ENCODE results near the gene CNPY3. TPM values are rescaled to one million over a fixed set of nuclear protein-coding genes. Genes with fewer than 3 reads are reported as not detected.

Gene CNPY3
- total RNA-seq, 4 donors from 2014 or later, result 10.3 to 24.4 (median 21.0) TPM

DNA sequence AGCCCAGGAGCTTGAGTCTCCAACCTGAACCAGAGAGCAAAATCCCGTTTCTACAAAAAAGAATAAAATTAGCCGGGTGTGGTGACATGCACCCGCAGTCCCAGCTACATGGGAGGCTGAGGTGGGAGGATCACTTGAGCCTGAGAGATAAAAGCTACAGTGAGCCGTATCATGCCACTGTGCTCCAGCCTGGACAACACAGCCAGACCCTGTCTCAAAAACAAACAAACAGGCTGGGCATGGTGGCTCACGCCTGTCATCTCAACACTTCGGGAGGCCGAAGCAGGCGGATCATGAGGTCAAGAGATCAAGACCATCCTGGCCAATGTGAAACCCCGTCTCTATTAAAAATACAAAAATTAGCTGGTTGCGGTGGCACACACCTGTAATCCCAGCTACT is 24.8 kb upstream of the CNPY3 start:
- H3K36me3 ChIP-seq, result no peaks in the 10 kb centered on the region
- no peaks in the 10 kb centered on the region for H3K27me3 ChIP-seq
- TF ChIP-seq POLR2AphosphoS5 (IDR thresholded peaks at IDR 0.05) (no peak), POLR2A (IDR thresholded peaks at IDR 0.05) (no peak)
- H3K4me1 ChIP-seq, result peaks cover 0 to 6% (median 4%) of the 10 kb centered on the region in 4 donors
- 93 to 95% methylated on average over 10 of the region's 10 CpGs for WGBS, 2 donors (ENCODE audit: low coverage in 1 of 2)
- no peak overlapping the region for H3K27ac ChIP-seq
- H3K9me3 ChIP-seq, result no peaks in the 10 kb centered on the region
- intact Hi-C loops (cut with DNase I; ENCODE audit: low total_unique reads), result loop anchor here (5.0 kb wide), 1 partner anchor 238 kb away; no protein-coding TSS in a partner anchor
- in situ Hi-C loops (cut with MboI; ENCODE audit: low pct_ligation_motif_present in 1 of 4, low pct_unique_long_range_greater_than_20kb in 1 of 4, low sequenced_read_pairs in 3 of 4), result loop anchor here in 3 of 4 donors (10.0 kb wide), 1 partner anchor 240 kb away; no protein-coding TSS in a partner anchor
- DNase-seq, result no peak
- no peak overlapping the region for H3K4me3 ChIP-seq

DNA sequence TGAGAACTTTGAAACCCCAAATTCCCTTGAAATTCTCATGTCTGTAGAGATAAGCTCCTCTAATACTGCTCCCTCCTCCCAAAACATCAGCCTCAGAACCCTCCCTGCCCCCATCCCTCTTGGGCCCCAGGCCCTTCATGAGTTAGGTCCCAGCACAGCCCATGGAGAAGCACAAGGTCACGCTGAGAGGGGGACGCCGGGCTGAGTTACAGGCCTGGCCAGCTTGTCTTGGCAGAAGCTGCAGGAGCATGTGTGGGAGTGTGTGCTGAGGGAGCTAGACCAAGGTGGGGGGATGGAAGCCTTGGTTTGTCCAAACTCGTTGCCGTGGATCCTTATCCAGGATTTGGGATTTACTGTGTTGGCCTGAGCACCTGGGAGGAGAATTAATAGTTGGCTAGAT is 21.9 kb upstream of the CNPY3 start:
- Histone ChIP-seq H3K4me3 (no peak overlapping the region), H3K36me3 (no peaks in the 10 kb centered on the region), H3K27ac (no peak overlapping the region), H3K9me3 (no peaks in the 10 kb centered on the region), H3K4me1 (peaks cover 0 to 8% (median 4%) of the 10 kb centered on the region in 4 donors), H3K27me3 (peaks cover 12% of the 10 kb centered on the region)
- DNase-seq, result no peak
- TF ChIP-seq POLR2A (IDR thresholded peaks at IDR 0.05), result no peak
- no peak for TF ChIP-seq CTCF (IDR thresholded peaks at IDR 0.05)
- no peak for TF ChIP-seq POLR2AphosphoS5 (IDR thresholded peaks at IDR 0.05)
- no peak for TF ChIP-seq EP300 (IDR thresholded peaks at IDR 0.05; ENCODE audit: low read depth)
- WGBS, 2 donors (ENCODE audit: low coverage in 1 of 2), result 58 to 71% methylated on average over 4 to 5 of the region's 5 CpGs
- intact Hi-C loops (cut with DNase I; ENCODE audit: low total_unique reads), result no loop called here
- in situ Hi-C loops (cut with MboI; ENCODE audit: low pct_ligation_motif_present in 1 of 4, low pct_unique_long_range_greater_than_20kb in 1 of 4, low sequenced_read_pairs in 3 of 4), result loop anchor here (5.0 to 10.0 kb wide), 2 partner anchors 235 to 237 kb away; no protein-coding TSS in a partner anchor

GRCh38 chr6:42909835-42910234 is 19.4 kb upstream of the CNPY3 start:
- Histone ChIP-seq H3K27ac (no peak overlapping the region), H3K27me3 (peaks cover 19% of the 10 kb centered on the region), H3K4me3 (no peak overlapping the region), H3K4me1 (peaks cover 0 to 8% (median 4%) of the 10 kb centered on the region in 4 donors), H3K36me3 (no peaks in the 10 kb centered on the region), H3K9me3 (no peaks in the 10 kb centered on the region)
- intact Hi-C loops (cut with DNase I; ENCODE audit: low total_unique reads) (no loop called here), in situ Hi-C loops (cut with MboI; ENCODE audit: low pct_ligation_motif_present in 1 of 4, low pct_unique_long_range_greater_than_20kb in 1 of 4, low sequenced_read_pairs in 3 of 4) (loop anchor here (5.0 to 10.0 kb wide), 2 partner anchors 232 to 235 kb away; no protein-coding TSS in a partner anchor)
- no peak for DNase-seq
- 89 to 92% methylated on average over 5 to 10 of the region's 10 CpGs for WGBS, 2 donors (ENCODE audit: low coverage in 1 of 2)
- no peak for TF ChIP-seq CTCF (IDR thresholded peaks at IDR 0.05)
- no peak for TF ChIP-seq EP300 (IDR thresholded peaks at IDR 0.05; ENCODE audit: low read depth)
- no peak for TF ChIP-seq POLR2AphosphoS5 (IDR thresholded peaks at IDR 0.05)
- no peak for TF ChIP-seq POLR2A (IDR thresholded peaks at IDR 0.05)

DNA sequence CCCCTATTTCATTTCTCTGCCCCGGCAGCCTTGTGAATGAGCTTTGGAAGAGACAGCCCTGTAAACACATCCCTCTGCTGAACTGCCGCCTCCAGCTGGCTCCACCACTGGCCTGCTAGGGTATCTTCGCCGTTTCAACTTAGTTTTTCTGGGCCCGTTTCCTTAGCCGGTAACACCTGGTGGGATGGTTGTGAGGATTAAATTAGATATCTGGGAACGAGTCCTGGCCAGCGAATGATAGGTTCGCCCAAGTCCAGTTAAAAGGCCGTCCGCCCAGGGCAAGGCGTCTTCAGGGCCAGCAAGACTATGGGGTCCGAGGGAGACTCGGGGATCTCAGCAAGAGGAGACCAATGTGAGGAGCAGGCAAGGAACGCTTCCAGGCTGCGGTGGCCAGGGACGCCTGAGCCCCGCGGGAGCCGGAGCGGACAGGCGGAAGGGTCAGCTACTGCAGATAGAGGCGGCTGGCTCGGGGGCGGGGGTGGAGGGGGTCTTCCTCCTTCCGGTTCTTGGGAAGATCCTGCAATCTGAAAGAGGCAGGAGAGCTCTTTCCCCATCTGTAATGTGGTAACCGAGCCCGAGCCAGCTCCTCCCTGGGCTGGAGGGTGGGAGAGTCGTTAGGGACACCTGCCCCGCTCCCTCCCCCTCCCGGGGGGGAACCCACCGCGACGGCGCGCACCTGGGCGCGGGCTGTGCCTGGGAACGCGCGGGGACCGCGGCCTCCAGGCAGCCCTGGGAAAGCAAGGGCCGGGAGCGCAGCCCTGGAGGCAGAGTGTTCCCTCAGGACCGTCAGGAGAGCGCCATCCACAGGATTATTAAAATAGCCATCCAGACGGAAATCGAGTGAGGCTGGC is 17.9 kb upstream of the CNPY3 start:
- Histone ChIP-seq H3K27me3 (peaks cover 19% of the 10 kb centered on the region), H3K4me1 (peaks cover 0 to 8% (median 4%) of the 10 kb centered on the region in 4 donors), H3K27ac (no peak overlapping the region), H3K36me3 (no peaks in the 10 kb centered on the region), H3K4me3 (peak overlapping the region in 2 of 4 donors; percentile 14 to 39), H3K9me3 (no peaks in the 10 kb centered on the region)
- intact Hi-C loops (cut with DNase I; ENCODE audit: low total_unique reads) (no loop called here), in situ Hi-C loops (cut with MboI; ENCODE audit: low pct_ligation_motif_present in 1 of 4, low pct_unique_long_range_greater_than_20kb in 1 of 4, low sequenced_read_pairs in 3 of 4) (no loop called here)
- DNase-seq, result no peak
- TF ChIP-seq CTCF (IDR thresholded peaks at IDR 0.05), result no peak
- TF ChIP-seq POLR2AphosphoS5 (IDR thresholded peaks at IDR 0.05), result no peak
- TF ChIP-seq EP300 (IDR thresholded peaks at IDR 0.05; ENCODE audit: low read depth), result no peak
- TF ChIP-seq POLR2A (IDR thresholded peaks at IDR 0.05), result no peak
- 29% methylated on average over 44 of the region's 49 CpGs; no CpG with 5 or more reads in 1 of the 2 donors for WGBS, 2 donors (ENCODE audit: low coverage in 1 of 2)

Data from transverse colon (tissue), 4 donors.